HepG2 (cell line): ENCODE data around the gene NOS1AP. TPM values are rescaled to one million over a fixed set of nuclear protein-coding genes. Genes with fewer than 3 reads are reported as not detected.

Experiments used
- FOXA3 ChIP-seq: IDR thresholded peaks from 2 replicates; pipeline ENCODE4 v1.6.1; 2016; ENCODE audit warnings: missing genetic modification reagents, missing compliant biosample characterization
- KLF16 ChIP-seq, 2 experiments: sonication (generic) in 1 of 2; formaldehyde crosslinking in 1 of 2; IDR thresholded peaks; 2 replicates each; pipeline versions ENCODE4 v1.6.1 to v1.8.0; 2016 to 2023; ENCODE audit warnings: missing genetic modification reagents in 2 of 2, missing compliant biosample characterization in 1 of 2
- MIER2 ChIP-seq: IDR thresholded peaks from 2 replicates; pipeline ENCODE4 v1.6.1; 2016; ENCODE audit warnings: missing biosample characterization, missing genetic modification reagents
- PITX1 ChIP-seq: sonication (generic); formaldehyde crosslinking; IDR thresholded peaks from 2 replicates; pipeline ENCODE4 v1.5.1; 2020; ENCODE audit warnings: mild to moderate bottlenecking, missing genetic modification reagents
- SIX1 ChIP-seq: sonication (generic); formaldehyde crosslinking; IDR thresholded peaks from 2 replicates; pipeline ENCODE4 v1.4.0; 2020; ENCODE audit warnings: missing genetic modification reagents, borderline replicate concordance
- ZBTB20 ChIP-seq: sonication (generic); formaldehyde crosslinking; IDR thresholded peaks from 2 replicates; pipeline ENCODE4 v1.8.1; 2023; ENCODE audit warnings: missing genetic modification reagents, low read depth, mild to moderate bottlenecking, borderline replicate concordance
- ZMYM2 ChIP-seq: sonication (generic); formaldehyde crosslinking; IDR thresholded peaks from 2 replicates; pipeline ENCODE4 v1.8.0; 2022; ENCODE audit warnings: mild to moderate bottlenecking, missing genetic modification reagents
- ZNF136 ChIP-seq: sonication (generic); formaldehyde crosslinking; IDR thresholded peaks from 2 replicates; pipeline ENCODE4 v1.8.1; 2022; ENCODE audit warnings: low read depth, mild to moderate bottlenecking, moderate library complexity, missing genetic modification reagents
- ZNF441 ChIP-seq: sonication (generic); formaldehyde crosslinking; IDR thresholded peaks from 2 replicates; pipeline ENCODE4 v1.7.0; 2021; ENCODE audit warnings: missing genetic modification reagents, borderline replicate concordance
- ZNF484 ChIP-seq: sonication (generic); formaldehyde crosslinking; IDR thresholded peaks from 2 replicates; pipeline ENCODE4 v1.5.1; 2020; ENCODE audit warnings: mild to moderate bottlenecking, low read depth, missing genetic modification reagents, borderline replicate concordance
- ZNF75D ChIP-seq: sonication (generic); formaldehyde crosslinking; IDR thresholded peaks from 2 replicates; pipeline ENCODE4 v1.8.1; 2023; ENCODE audit warnings: missing genetic modification reagents, mild to moderate bottlenecking, borderline replicate concordance
- polyA plus RNA-seq, 8 experiments: library from polyadenylated mRNA; depleted of rRNA in 3 of 8; stranded (reverse) in 7 of 8; unstranded in 1 of 8; fragments of >200 nt; fragmentation: Illumina TruSeq in 4 of 8; extraction: Trizol in 4 of 8; gene quantifications; 2 replicates each; pipeline versions ENCODE4 v1.2.1 to v1.2.3, GENCODE V29; 2011 to 2016; ENCODE audit warnings: low read depth in 4 of 8, missing spikeins in 1 of 8, mixed read lengths in 1 of 8; ENCODE audit not compliant: insufficient read depth in 1 of 8
- total RNA-seq, 5 experiments: library from RNA; depleted of rRNA; stranded (reverse); fragments of >200 nt; fragmentation: Illumina TruSeq; extraction: Trizol; gene quantifications; 2 replicates each; pipeline ENCODE4 v1.2.3, GENCODE V29; 2016; ENCODE audit warnings: low read depth in 1 of 5
- TF ChIP-seq, protein P1 (sequence below): sonication (generic); formaldehyde crosslinking; IDR thresholded peaks from 2 replicates; pipeline ENCODE4 v1.4.0; 2020; ENCODE audit warnings: low read depth, mild to moderate bottlenecking, missing genetic modification reagents
- TF ChIP-seq, protein P2 (sequence below): sonication (generic); formaldehyde crosslinking; IDR thresholded peaks from 2 replicates; pipeline ENCODE4 v1.9.0; 2022; ENCODE audit warnings: low read depth, missing genetic modification reagents
- TF ChIP-seq, protein P3 (sequence below): sonication (generic); formaldehyde crosslinking; conservative IDR thresholded peaks from 2 replicates; pipeline ENCODE4 v1.4.0; 2020; ENCODE audit warnings: missing genetic modification reagents
- TF ChIP-seq, protein P4 (sequence below), 2 experiments: fragments of 450-650 bp in 1 of 2; sonication (generic) in 1 of 2; formaldehyde crosslinking; IDR thresholded peaks; 2 replicates each; pipeline versions ENCODE4 v1.5.0 to v1.8.0; 2020 to 2022; ENCODE audit warnings: mild to moderate bottlenecking in 1 of 2, missing genetic modification reagents in 1 of 2
- TF ChIP-seq, protein P5 (sequence below): sonication (generic); formaldehyde crosslinking; IDR thresholded peaks from 2 replicates; pipeline ENCODE4 v1.4.0; 2020; ENCODE audit warnings: mild to moderate bottlenecking, missing genetic modification reagents, borderline replicate concordance
- TF ChIP-seq, protein P6 (sequence below): IDR thresholded peaks from 2 replicates; pipeline ENCODE4 v1.6.1; 2016; ENCODE audit warnings: low read depth, control low read depth

NOS1AP gene
- total and polyA plus RNA-seq, 2 of the 13 experiments (the other 11 are each of a cell fraction or from before 2014, with no cell fraction given) = 2.0 to 3.3 TPM

DNA sequence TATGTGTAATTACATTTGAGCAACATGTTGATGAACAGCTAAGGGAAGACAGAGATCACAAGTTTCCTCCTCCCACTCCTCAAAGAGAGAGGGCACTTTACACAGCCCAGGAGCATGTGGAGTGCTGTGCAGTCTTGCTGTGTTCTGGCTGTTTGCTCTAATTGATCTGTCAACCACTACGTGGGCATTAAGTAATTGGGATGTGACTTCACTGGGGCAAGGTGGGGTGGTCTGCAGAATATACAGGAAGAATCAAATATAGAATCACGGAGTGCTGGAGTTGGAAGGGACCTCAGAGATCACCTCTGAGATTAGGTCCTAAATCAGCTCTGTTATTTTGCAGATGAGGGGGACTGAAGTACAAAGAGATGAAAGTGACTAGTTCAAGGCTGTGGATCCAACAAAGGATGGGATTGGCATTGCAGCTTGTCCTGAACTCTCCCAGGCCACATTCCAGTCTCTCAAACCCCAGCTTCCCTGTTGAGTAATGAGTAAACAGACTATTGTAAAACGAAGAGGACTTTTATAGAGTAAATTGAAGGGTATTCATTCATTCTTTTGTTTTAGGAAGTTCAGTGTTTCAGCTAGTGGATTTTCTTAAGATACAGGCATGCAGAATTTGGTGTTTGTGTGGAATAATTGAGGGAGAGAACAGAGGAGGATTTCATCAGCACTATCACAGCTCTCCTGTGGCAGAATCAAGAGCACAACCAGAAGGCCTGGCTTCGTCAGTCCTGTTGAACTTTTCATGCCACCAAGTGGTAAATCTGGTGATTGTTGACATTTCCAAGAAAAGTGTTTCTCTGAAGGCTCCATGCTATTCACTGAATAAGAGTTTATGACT is 22.4 kb downstream of the NOS1AP start (continued):
- TF ChIP-seq, protein P1, sequence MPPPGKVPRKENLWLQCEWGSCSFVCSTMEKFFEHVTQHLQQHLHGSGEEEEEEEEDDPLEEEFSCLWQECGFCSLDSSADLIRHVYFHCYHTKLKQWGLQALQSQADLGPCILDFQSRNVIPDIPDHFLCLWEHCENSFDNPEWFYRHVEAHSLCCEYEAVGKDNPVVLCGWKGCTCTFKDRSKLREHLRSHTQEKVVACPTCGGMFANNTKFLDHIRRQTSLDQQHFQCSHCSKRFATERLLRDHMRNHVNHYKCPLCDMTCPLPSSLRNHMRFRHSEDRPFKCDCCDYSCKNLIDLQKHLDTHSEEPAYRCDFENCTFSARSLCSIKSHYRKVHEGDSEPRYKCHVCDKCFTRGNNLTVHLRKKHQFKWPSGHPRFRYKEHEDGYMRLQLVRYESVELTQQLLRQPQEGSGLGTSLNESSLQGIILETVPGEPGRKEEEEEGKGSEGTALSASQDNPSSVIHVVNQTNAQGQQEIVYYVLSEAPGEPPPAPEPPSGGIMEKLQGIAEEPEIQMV (CRISPR knock-in tag) = peak; percentile 49; the same call in 1 of the 2 replicates
- no peak for TF ChIP-seq ZNF136 (CRISPR knock-in tag)
- TF ChIP-seq ZNF75D (CRISPR knock-in tag) = no peak
- peak in 1 of 2 experiments; percentile 68; a peak in 1 of 4 replicates for TF ChIP-seq KLF16 (CRISPR knock-in tag; IDR thresholded peaks at IDR 0.05)
- no peak for TF ChIP-seq MIER2 (CRISPR knock-in tag)
- peak; percentile 58; the same call in 1 of the 2 replicates for TF ChIP-seq ZBTB20 (CRISPR knock-in tag)
- TF ChIP-seq, protein P2, sequence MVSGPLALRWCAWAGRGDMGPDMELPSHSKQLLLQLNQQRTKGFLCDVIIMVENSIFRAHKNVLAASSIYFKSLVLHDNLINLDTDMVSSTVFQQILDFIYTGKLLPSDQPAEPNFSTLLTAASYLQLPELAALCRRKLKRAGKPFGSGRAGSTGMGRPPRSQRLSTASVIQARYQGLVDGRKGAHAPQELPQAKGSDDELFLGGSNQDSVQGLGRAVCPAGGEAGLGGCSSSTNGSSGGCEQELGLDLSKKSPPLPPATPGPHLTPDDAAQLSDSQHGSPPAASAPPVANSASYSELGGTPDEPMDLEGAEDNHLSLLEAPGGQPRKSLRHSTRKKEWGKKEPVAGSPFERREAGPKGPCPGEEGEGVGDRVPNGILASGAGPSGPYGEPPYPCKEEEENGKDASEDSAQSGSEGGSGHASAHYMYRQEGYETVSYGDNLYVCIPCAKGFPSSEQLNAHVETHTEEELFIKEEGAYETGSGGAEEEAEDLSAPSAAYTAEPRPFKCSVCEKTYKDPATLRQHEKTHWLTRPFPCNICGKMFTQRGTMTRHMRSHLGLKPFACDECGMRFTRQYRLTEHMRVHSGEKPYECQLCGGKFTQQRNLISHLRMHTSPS (CRISPR knock-in tag) = peak; percentile 76; the same call in 1 of the 2 replicates
- TF ChIP-seq, protein P3, sequence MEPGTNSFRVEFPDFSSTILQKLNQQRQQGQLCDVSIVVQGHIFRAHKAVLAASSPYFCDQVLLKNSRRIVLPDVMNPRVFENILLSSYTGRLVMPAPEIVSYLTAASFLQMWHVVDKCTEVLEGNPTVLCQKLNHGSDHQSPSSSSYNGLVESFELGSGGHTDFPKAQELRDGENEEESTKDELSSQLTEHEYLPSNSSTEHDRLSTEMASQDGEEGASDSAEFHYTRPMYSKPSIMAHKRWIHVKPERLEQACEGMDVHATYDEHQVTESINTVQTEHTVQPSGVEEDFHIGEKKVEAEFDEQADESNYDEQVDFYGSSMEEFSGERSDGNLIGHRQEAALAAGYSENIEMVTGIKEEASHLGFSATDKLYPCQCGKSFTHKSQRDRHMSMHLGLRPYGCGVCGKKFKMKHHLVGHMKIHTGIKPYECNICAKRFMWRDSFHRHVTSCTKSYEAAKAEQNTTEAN (CRISPR knock-in tag) = peak; percentile 60; the same call in 1 of the 2 replicates
- TF ChIP-seq, protein P4, sequence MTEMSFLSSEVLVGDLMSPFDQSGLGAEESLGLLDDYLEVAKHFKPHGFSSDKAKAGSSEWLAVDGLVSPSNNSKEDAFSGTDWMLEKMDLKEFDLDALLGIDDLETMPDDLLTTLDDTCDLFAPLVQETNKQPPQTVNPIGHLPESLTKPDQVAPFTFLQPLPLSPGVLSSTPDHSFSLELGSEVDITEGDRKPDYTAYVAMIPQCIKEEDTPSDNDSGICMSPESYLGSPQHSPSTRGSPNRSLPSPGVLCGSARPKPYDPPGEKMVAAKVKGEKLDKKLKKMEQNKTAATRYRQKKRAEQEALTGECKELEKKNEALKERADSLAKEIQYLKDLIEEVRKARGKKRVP (CRISPR knock-in tag; IDR thresholded peaks at IDR 0.05) = peak in 1 of 2 experiments; percentile 57; a peak in 1 of 4 replicates
- peak; percentile 84 for TF ChIP-seq PITX1
- TF ChIP-seq, protein P5, sequence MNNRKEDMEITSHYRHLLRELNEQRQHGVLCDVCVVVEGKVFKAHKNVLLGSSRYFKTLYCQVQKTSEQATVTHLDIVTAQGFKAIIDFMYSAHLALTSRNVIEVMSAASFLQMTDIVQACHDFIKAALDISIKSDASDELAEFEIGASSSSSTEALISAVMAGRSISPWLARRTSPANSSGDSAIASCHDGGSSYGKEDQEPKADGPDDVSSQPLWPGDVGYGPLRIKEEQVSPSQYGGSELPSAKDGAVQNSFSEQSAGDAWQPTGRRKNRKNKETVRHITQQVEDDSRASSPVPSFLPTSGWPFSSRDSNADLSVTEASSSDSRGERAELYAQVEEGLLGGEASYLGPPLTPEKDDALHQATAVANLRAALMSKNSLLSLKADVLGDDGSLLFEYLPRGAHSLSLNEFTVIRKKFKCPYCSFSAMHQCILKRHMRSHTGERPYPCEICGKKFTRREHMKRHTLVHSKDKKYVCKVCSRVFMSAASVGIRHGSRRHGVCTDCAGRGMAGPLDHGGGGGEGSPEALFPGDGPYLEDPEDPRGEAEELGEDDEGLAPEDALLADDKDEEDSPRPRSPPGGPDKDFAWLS (CRISPR knock-in tag) = no peak
- peak; percentile 60; the same call in 1 of the 2 replicates for TF ChIP-seq ZMYM2
- peak; percentile 93 for TF ChIP-seq FOXA3
- TF ChIP-seq, protein P6, sequence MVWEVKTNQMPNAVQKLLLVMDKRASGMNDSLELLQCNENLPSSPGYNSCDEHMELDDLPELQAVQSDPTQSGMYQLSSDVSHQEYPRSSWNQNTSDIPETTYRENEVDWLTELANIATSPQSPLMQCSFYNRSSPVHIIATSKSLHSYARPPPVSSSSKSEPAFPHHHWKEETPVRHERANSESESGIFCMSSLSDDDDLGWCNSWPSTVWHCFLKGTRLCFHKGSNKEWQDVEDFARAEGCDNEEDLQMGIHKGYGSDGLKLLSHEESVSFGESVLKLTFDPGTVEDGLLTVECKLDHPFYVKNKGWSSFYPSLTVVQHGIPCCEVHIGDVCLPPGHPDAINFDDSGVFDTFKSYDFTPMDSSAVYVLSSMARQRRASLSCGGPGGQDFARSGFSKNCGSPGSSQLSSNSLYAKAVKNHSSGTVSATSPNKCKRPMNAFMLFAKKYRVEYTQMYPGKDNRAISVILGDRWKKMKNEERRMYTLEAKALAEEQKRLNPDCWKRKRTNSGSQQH (CRISPR knock-in tag) = 0 out of 2 replicates have a peak, but pooled peaks have one; percentile 24
- no peak for TF ChIP-seq ZNF441 (CRISPR knock-in tag)
- no peak for TF ChIP-seq ZNF484 (CRISPR knock-in tag)
- no peak; the same call in 1 of the 2 replicates for TF ChIP-seq SIX1 (CRISPR knock-in tag)
